NCI-H2081 (cell line): ENCODE results near the gene ZNF619.

ENCODE experiments used
- DNase-seq, 2 experiments: peaks; one replicate each; lab custom pipeline; 2025; lab: John Stamatoyannopoulos, UW

Gene ZNF619

DNA sequence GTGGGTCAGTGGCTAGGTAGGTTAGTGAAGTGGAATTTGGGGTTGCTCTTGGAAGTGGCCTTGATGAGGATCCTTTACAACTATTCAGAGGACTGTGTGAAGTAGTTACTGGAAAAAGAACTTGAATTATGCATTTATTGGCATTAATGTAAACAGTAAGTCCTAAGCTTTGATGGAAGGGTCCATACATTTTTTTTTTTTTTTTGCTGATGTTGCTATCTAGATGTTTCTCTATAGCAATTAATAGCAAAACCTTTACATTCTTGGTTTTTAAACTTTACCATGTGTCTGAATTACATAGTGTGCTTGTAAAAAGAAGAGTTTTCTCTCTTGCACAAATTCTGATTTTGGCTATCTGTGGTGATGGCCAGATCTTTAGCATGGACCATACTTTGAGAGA is 57.4 kb downstream of the ZNF619 start:
- no peak for DNase-seq
